Tibial nerve (tissue), 4 donors: ENCODE measurements around the gene IVD. TPM values are rescaled to one million over a fixed set of nuclear protein-coding genes. Genes with fewer than 3 reads are reported as not detected.

ENCODE experiments used
- DNase-seq, 2 donors: peaks; one replicate each; pipeline ENCODE4 v3.0.0-alpha.2; 2019; ENCODE audit warnings: low spot score in 2 of 2
- H3K27ac ChIP-seq, 4 donors: fragments of 200-600 bp; sonication (generic) in 3 of 4; one replicate each; pipeline ENCODE4 v1.5.1; 2017 to 2019; ENCODE audit warnings: mild to moderate bottlenecking in 1 of 4
- H3K27me3 ChIP-seq, 2 donors: fragments of 200-600 bp; sonication (generic) in 1 of 2; one replicate each; pipeline versions ENCODE4 v1.5.1 to v1.6.0; 2017 to 2019
- H3K36me3 ChIP-seq, 3 donors: fragments of 200-600 bp; sonication (generic); one replicate each; pipeline ENCODE4 v1.5.1; 2018 to 2019
- H3K4me1 ChIP-seq, 4 donors: fragments of 200-600 bp; sonication (generic) in 3 of 4; one replicate each; pipeline ENCODE4 v1.5.1; 2017 to 2019
- H3K4me3 ChIP-seq, 4 donors: fragments of 200-600 bp; sonication (generic) in 3 of 4; one replicate each; pipeline ENCODE4 v1.5.1; 2017 to 2019; ENCODE audit warnings: mild to moderate bottlenecking in 1 of 4, moderate library complexity in 1 of 4
- H3K9me3 ChIP-seq, 4 donors: fragments of 200-600 bp; sonication (generic) in 3 of 4; one replicate each; pipeline ENCODE4 v1.5.1; 2017 to 2019
- EP300 ChIP-seq, 2 donors: sonication (generic); formaldehyde crosslinking; IDR thresholded peaks; one replicate each; pipeline ENCODE4 v1.6.1; 2017; ENCODE audit warnings: antibody characterized with exemption in 2 of 2, mild to moderate bottlenecking in 1 of 2
- POLR2A ChIP-seq, 2 donors: fragments of 450-650 bp; IDR thresholded peaks; one replicate each; pipeline ENCODE4 v1.6.1; 2017; ENCODE audit warnings: antibody characterized with exemption in 2 of 2, mild to moderate bottlenecking in 2 of 2, moderate library complexity in 2 of 2
- WGBS, 2 donors: methylation state at CpG; one replicate each; pipeline ENCODE4 v1.1.5; 2018; 5-methylcytosine and 5-hydroxymethylcytosine counted together
- total RNA-seq, 4 donors: library from RNA; depleted of rRNA; stranded (reverse); fragments of >200 nt; gene quantifications; one replicate each; pipeline ENCODE4 v1.1.0, GENCODE V29; 2016
- TF ChIP-seq, protein P1 (sequence below), 5 experiments: fragments of 200-600 bp in 3 of 5; fragments of 450-650 bp in 2 of 5; sonication (generic) in 3 of 5; IDR thresholded peaks; one replicate each; pipeline ENCODE4 v1.5.1; 2016 to 2019; ENCODE audit warnings: antibody characterized with exemption in 5 of 5, mild to moderate bottlenecking in 3 of 5, moderate library complexity in 2 of 5

The IVD gene
- total RNA-seq, 4 donors from 2014 or later: 62.8 to 88.6 (median 76.7) TPM

DNA sequence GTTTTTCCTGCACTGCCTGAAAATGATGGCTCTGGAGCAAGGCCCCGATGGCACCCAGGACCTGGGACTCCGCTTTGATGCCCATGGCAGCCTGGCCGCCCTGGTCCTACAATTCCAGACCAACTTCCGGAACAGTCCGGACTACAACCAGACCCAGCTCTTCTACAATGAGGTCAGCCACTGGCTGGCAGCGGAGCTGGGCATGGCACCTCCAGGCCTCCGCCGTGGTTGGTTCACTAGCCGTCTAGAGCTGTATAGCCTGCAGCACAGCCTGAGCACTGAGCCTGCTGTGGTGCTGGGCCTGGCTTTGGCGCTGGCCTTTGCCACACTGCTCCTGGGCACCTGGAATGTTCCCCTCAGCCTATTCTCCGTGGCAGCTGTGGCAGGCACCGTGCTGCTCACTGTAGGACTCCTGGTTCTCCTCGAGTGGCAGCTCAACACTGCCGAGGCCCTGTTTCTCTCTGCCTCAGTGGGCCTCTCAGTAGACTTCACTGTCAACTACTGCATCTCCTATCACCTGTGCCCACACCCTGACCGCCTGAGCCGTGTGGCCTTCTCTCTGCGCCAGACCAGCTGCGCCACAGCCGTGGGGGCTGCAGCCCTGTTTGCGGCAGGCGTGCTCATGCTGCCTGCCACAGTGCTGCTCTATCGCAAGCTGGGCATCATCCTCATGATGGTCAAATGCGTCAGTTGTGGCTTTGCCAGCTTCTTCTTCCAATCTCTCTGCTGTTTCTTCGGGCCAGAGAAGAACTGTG, 36.7 kb upstream of the IVD start:
- TF ChIP-seq POLR2A (IDR thresholded peaks at IDR 0.05) (no peak), EP300 (IDR thresholded peaks at IDR 0.05) (no peak)
- TF ChIP-seq, protein P1, sequence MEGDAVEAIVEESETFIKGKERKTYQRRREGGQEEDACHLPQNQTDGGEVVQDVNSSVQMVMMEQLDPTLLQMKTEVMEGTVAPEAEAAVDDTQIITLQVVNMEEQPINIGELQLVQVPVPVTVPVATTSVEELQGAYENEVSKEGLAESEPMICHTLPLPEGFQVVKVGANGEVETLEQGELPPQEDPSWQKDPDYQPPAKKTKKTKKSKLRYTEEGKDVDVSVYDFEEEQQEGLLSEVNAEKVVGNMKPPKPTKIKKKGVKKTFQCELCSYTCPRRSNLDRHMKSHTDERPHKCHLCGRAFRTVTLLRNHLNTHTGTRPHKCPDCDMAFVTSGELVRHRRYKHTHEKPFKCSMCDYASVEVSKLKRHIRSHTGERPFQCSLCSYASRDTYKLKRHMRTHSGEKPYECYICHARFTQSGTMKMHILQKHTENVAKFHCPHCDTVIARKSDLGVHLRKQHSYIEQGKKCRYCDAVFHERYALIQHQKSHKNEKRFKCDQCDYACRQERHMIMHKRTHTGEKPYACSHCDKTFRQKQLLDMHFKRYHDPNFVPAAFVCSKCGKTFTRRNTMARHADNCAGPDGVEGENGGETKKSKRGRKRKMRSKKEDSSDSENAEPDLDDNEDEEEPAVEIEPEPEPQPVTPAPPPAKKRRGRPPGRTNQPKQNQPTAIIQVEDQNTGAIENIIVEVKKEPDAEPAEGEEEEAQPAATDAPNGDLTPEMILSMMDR (IDR thresholded peaks at IDR 0.05): no peak
- H3K27me3 ChIP-seq: no peaks in the 10 kb centered on the region
- no peaks in the 10 kb centered on the region for H3K36me3 ChIP-seq
- H3K27ac ChIP-seq: no peak overlapping the region
- no peak overlapping the region for H3K4me3 ChIP-seq
- WGBS, 2 donors: 92 to 94% methylated on average over 22 of the region's 24 CpGs
- H3K9me3 ChIP-seq: no peaks in the 10 kb centered on the region
- no peak for DNase-seq
- peaks cover 0 to 14% (median 4%) of the 10 kb centered on the region in 4 donors for H3K4me1 ChIP-seq

DNA sequence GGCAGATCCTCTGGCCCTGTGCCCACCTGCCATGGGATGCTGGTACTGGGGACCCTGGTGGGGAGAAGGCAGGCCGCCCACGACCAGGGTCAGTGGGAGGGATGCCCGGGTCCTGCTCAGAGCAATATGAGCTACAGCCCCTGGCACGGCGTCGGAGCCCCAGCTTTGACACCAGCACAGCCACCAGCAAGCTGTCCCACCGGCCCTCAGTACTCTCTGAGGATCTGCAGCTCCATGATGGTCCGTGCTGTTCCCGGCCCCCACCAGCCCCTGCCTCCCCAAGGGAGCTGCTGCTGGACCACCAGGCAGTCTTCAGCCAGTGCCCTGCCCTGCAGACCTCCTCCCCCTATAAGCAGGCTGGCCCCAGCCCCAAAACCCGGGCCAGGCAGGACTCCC, 36.1 kb upstream of the IVD start:
- no peak for DNase-seq
- Histone ChIP-seq H3K27me3 (no peaks in the 10 kb centered on the region), H3K36me3 (no peaks in the 10 kb centered on the region), H3K4me1 (peaks cover 0 to 14% (median 4%) of the 10 kb centered on the region in 4 donors), H3K4me3 (no peak overlapping the region), H3K27ac (no peak overlapping the region), H3K9me3 (no peaks in the 10 kb centered on the region)
- TF ChIP-seq EP300 (IDR thresholded peaks at IDR 0.05): no peak
- TF ChIP-seq, protein P1 (IDR thresholded peaks at IDR 0.05): no peak
- TF ChIP-seq POLR2A (IDR thresholded peaks at IDR 0.05): no peak
- WGBS, 2 donors: 80 to 93% methylated on average over 3 to 6 of the region's 10 CpGs

DNA sequence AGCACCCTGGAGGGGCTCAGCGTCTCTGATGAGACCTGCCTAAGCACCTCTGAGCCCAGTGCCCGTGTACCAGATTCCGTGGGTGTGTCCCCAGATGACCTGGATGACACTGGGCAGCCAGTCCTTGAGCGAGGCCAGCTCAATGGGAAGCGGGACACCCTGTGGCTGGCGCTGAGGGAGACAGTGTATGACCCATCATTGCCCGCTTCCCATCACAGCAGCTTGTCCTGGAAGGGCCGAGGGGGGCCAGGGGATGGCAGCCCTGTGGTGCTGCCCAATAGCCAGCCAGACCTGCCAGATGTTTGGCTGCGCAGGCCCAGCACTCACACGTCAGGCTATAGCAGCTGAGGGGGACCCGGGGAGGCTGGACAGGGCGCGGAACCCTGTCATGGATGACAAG, 35.6 kb upstream of the IVD start:
- TF ChIP-seq EP300 (IDR thresholded peaks at IDR 0.05): no peak
- TF ChIP-seq POLR2A (IDR thresholded peaks at IDR 0.05): no peak
- TF ChIP-seq, protein P1 (IDR thresholded peaks at IDR 0.05): no peak
- no peak for DNase-seq
- Histone ChIP-seq H3K4me1 (peaks cover 0 to 14% (median 4%) of the 10 kb centered on the region in 4 donors), H3K27ac (no peak overlapping the region), H3K36me3 (no peaks in the 10 kb centered on the region), H3K27me3 (no peaks in the 10 kb centered on the region), H3K4me3 (no peak overlapping the region), H3K9me3 (no peaks in the 10 kb centered on the region)
- 83 to 100% methylated on average over 3 to 7 of the region's 13 CpGs for WGBS, 2 donors

DNA sequence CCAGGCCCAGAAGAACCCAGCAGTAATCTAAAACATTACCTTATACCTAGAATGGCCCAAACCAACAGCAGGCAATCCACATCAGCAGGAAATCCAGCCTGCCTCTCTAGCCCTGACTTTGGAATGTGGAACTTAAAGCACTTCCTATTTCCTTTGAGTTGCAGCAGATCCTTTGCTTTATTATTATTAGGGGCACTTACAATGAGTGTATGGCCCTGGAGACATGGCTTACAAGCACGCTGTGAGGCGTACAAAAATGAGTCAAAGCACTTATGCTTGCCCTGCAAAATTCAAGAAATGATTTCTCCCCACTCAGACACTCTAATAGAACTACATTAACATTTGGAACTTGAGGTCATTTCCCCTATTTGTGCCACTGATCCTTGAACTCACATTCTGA, 32.6 kb upstream of the IVD start:
- 38 to 50% methylated on average over 2 of the region's 2 CpGs for WGBS, 2 donors
- peaks cover 0 to 6% (median 0%) of the 10 kb centered on the region in 4 donors for H3K4me1 ChIP-seq
- TF ChIP-seq POLR2A (IDR thresholded peaks at IDR 0.05) (no peak), EP300 (IDR thresholded peaks at IDR 0.05) (no peak)
- TF ChIP-seq, protein P1 (IDR thresholded peaks at IDR 0.05): no peak
- no peak overlapping the region for H3K4me3 ChIP-seq
- no peaks in the 10 kb centered on the region for H3K9me3 ChIP-seq
- no peaks in the 10 kb centered on the region for H3K27me3 ChIP-seq
- DNase-seq: no peak
- H3K36me3 ChIP-seq: no peaks in the 10 kb centered on the region
- no peak overlapping the region for H3K27ac ChIP-seq

DNA sequence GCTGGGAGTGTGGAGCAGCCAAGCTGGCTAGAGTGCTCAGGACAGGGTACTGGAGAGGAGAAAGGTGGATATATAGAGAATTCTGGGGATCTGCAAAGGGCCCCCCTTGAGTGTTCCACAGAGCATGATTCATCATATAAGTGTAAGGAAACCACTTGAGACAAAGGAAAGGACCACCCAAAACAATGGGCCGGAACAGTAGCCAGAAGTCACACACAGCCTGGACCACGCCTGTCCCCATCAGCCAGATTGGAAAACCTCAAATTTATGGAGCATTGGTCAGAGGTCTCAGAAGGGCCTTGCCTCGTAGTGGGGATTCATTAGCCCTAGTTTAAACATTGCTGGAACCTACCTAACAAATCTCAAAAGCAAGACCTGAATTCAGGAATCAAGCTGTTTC, 28.0 kb upstream of the IVD start:
- TF ChIP-seq EP300 (IDR thresholded peaks at IDR 0.05) (no peak), POLR2A (IDR thresholded peaks at IDR 0.05) (no peak)
- TF ChIP-seq, protein P1 (IDR thresholded peaks at IDR 0.05): no peak
- Histone ChIP-seq H3K4me1 (peaks cover 0 to 21% (median 3%) of the 10 kb centered on the region in 4 donors), H3K9me3 (no peaks in the 10 kb centered on the region), H3K27me3 (no peaks in the 10 kb centered on the region), H3K27ac (no peak overlapping the region), H3K4me3 (no peak overlapping the region), H3K36me3 (no peaks in the 10 kb centered on the region)
- 78 to 81% methylated on average over 3 of the region's 3 CpGs for WGBS, 2 donors
- DNase-seq: no peak
